Measurements from ENCODE around the gene SLC66A2. TPM values are rescaled to one million over a fixed set of nuclear protein-coding genes. Genes with fewer than 3 reads are reported as not detected.

Gene SLC66A2
- total and polyA plus RNA-seq, 2 of the 13 experiments (the other 11 are each of a cell fraction or from before 2014, with no cell fraction given) = 33.5 to 41.9 TPM

GRCh38 chr18:79985172-79985571 is 33.7 kb upstream of the SLC66A2 start (continued):
- TF ChIP-seq FLYWCH1 (CRISPR knock-in tag; IDR thresholded peaks at IDR 0.05) = no peak
- no peak for TF ChIP-seq SNAPC2 (CRISPR knock-in tag; IDR thresholded peaks at IDR 0.05)
- no peak for TF ChIP-seq POLR2G (IDR thresholded peaks at IDR 0.05; ENCODE audit: low read depth, low read length)
- TF ChIP-seq ZNF766 (CRISPR knock-in tag; IDR thresholded peaks at IDR 0.05; ENCODE audit: borderline replicate concordance) = no peak
- TF ChIP-seq SKIL (CRISPR knock-in tag; IDR thresholded peaks at IDR 0.05; ENCODE audit: borderline replicate concordance) = 0 out of 2 replicates have a peak, but pooled peaks have one; percentile 33
- no peak for TF ChIP-seq RNF2 (conservative IDR thresholded peaks at IDR 0.05; ENCODE audit: low read depth)
- TF ChIP-seq FOXC1 (CRISPR knock-in tag; IDR thresholded peaks at IDR 0.05; ENCODE audit: borderline replicate concordance) = no peak
- no peak for TF ChIP-seq KLF9 (CRISPR knock-in tag; IDR thresholded peaks at IDR 0.05; ENCODE audit: low read depth)
- no peak for TF ChIP-seq ZNF639 (CRISPR knock-in tag; conservative IDR thresholded peaks at IDR 0.05)
- TF ChIP-seq NCOA1 (CRISPR knock-in tag; IDR thresholded peaks at IDR 0.05) = no peak
- TF ChIP-seq MAF1 (CRISPR knock-in tag; IDR thresholded peaks at IDR 0.05; ENCODE audit: borderline replicate concordance) = no peak
- no peak for TF ChIP-seq RNF219 (CRISPR knock-in tag; IDR thresholded peaks at IDR 0.05)
- no peak for TF ChIP-seq BRD4 (CRISPR knock-in tag; IDR thresholded peaks at IDR 0.05)
- no peak for TF ChIP-seq XRCC5 (optimal IDR thresholded peaks at IDR 0.05; ENCODE audit: low read length)
- 0 out of 2 replicates have a peak, but pooled peaks have one; percentile 54 for TF ChIP-seq ZNF264 (CRISPR knock-in tag; IDR thresholded peaks at IDR 0.05)
- TF ChIP-seq ZNF484 (CRISPR knock-in tag; IDR thresholded peaks at IDR 0.05; ENCODE audit: borderline replicate concordance, low read depth) = no peak
- no peak for TF ChIP-seq ZNF713 (CRISPR knock-in tag; IDR thresholded peaks at IDR 0.05)
- TF ChIP-seq MTF1 (CRISPR knock-in tag; IDR thresholded peaks at IDR 0.05) = no peak
- TF ChIP-seq ZNF703 (CRISPR knock-in tag; IDR thresholded peaks at IDR 0.05; ENCODE audit: borderline replicate concordance) = no peak
- TF ChIP-seq ZNF7 (CRISPR knock-in tag; IDR thresholded peaks at IDR 0.05) = no peak
- 0 out of 2 replicates have a peak, but pooled peaks have one; percentile 28 for TF ChIP-seq PITX1 (CRISPR knock-in tag; IDR thresholded peaks at IDR 0.05)
- TF ChIP-seq ZNF577 (CRISPR knock-in tag; IDR thresholded peaks at IDR 0.05; ENCODE audit: borderline replicate concordance, low read depth) = no peak
- no peak for TF ChIP-seq CHCHD3 (CRISPR knock-in tag; IDR thresholded peaks at IDR 0.05)
- TF ChIP-seq ZNF747 (CRISPR knock-in tag; IDR thresholded peaks at IDR 0.05; ENCODE audit: borderline replicate concordance) = no peak
- no peak for TF ChIP-seq ZSCAN20 (CRISPR knock-in tag; IDR thresholded peaks at IDR 0.05; ENCODE audit: borderline replicate concordance)
- no peak for TF ChIP-seq SMARCC2 (IDR thresholded peaks at IDR 0.05)
- no peak for TF ChIP-seq TERF1 (CRISPR knock-in tag; IDR thresholded peaks at IDR 0.05)
